HCT116 (cell line): ENCODE measurements around the gene CLASP1.

Source experiments
- ELF1 ChIP-seq: IDR thresholded peaks from 2 replicates; pipeline ENCODE4 v1.6.1; 2012; ENCODE audit warnings: low read depth, borderline replicate concordance
- EZH2 ChIP-seq: fragments of 200-600 bp; sonication (generic); IDR thresholded peaks from 2 replicates; pipeline ENCODE4 v1.6.1; 2017; ENCODE audit warnings: antibody characterized with exemption, mixed run types
- JUND ChIP-seq: IDR thresholded peaks from 2 replicates; pipeline ENCODE4 v1.6.1; 2012
- POLR2A ChIP-seq: IDR thresholded peaks from 2 replicates; pipeline ENCODE4 v1.7.0; 2011; ENCODE audit warnings: borderline replicate concordance; ENCODE audit not compliant: insufficient read depth, insufficient read length; ENCODE audit errors: extremely low read depth
- POLR2AphosphoS5 ChIP-seq: IDR thresholded peaks from 2 replicates; pipeline ENCODE4 v1.6.1; 2011; ENCODE audit warnings: mild to moderate bottlenecking, low read depth, low read length, moderate library complexity
- TCF7L2 ChIP-seq: IDR thresholded peaks from 2 replicates; pipeline ENCODE4 v1.7.0; 2011; ENCODE audit warnings: borderline replicate concordance, inconsistent platforms; ENCODE audit not compliant: insufficient read depth, insufficient read length; ENCODE audit errors: extremely low read depth
- YY1 ChIP-seq: IDR thresholded peaks from 2 replicates; pipeline ENCODE4 v1.6.1; 2011; ENCODE audit warnings: low read length, low read depth, moderate library complexity, mild to moderate bottlenecking; ENCODE audit not compliant: insufficient replicate concordance; ENCODE audit errors: extremely low read depth
- TF ChIP-seq, protein P1 (sequence below): IDR thresholded peaks from 2 replicates; pipeline ENCODE4 v1.6.1; 2012
- TF ChIP-seq, protein P2 (sequence below): IDR thresholded peaks from 2 replicates; pipeline ENCODE4 v1.6.1; 2012; ENCODE audit warnings: low read depth
- TF ChIP-seq, protein P3 (sequence below), 3 experiments: fragments of 200-600 bp in 1 of 3; sonication (generic) in 1 of 3; IDR thresholded peaks in 2 of 3; conservative IDR thresholded peaks in 1 of 3; 2 replicates each; pipeline ENCODE4 v1.5.1; 2012 to 2017; ENCODE audit warnings: low read depth in 2 of 3, low read length in 2 of 3, antibody characterized with exemption in 1 of 3, borderline replicate concordance in 1 of 3, control low read depth in 1 of 3, mild to moderate bottlenecking in 1 of 3, mixed read lengths in 1 of 3, mixed run types in 1 of 3, moderate library complexity in 1 of 3; ENCODE audit not compliant: insufficient read depth in 1 of 3

DNA sequence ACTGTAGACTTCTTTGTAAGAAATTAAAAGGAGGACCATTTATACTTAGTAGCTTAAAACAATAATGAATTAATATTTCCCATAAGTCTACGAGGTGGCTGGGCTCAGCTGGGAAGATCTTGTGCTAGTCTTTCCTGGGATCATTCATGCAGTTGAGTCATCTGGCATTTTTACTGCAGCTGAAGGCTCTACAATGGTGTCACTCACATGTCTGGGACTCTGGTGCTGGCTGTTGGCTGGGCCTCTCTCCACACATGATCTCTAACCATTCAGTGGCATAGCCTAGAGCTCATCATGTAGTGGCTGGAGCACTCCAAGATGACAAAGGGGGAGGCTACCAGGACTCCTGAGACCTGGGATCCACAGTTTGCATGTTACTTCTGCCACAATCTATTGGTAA lies 35.5 kb downstream of the CLASP1 start:
- no peak for TF ChIP-seq POLR2AphosphoS5
- TF ChIP-seq EZH2, result no peak
- no peak for TF ChIP-seq POLR2A
- TF ChIP-seq, protein P1, sequence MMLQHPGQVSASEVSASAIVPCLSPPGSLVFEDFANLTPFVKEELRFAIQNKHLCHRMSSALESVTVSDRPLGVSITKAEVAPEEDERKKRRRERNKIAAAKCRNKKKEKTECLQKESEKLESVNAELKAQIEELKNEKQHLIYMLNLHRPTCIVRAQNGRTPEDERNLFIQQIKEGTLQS, result no peak
- TF ChIP-seq, protein P2, sequence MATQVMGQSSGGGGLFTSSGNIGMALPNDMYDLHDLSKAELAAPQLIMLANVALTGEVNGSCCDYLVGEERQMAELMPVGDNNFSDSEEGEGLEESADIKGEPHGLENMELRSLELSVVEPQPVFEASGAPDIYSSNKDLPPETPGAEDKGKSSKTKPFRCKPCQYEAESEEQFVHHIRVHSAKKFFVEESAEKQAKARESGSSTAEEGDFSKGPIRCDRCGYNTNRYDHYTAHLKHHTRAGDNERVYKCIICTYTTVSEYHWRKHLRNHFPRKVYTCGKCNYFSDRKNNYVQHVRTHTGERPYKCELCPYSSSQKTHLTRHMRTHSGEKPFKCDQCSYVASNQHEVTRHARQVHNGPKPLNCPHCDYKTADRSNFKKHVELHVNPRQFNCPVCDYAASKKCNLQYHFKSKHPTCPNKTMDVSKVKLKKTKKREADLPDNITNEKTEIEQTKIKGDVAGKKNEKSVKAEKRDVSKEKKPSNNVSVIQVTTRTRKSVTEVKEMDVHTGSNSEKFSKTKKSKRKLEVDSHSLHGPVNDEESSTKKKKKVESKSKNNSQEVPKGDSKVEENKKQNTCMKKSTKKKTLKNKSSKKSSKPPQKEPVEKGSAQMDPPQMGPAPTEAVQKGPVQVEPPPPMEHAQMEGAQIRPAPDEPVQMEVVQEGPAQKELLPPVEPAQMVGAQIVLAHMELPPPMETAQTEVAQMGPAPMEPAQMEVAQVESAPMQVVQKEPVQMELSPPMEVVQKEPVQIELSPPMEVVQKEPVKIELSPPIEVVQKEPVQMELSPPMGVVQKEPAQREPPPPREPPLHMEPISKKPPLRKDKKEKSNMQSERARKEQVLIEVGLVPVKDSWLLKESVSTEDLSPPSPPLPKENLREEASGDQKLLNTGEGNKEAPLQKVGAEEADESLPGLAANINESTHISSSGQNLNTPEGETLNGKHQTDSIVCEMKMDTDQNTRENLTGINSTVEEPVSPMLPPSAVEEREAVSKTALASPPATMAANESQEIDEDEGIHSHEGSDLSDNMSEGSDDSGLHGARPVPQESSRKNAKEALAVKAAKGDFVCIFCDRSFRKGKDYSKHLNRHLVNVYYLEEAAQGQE, result no peak
- TF ChIP-seq, protein P3, sequence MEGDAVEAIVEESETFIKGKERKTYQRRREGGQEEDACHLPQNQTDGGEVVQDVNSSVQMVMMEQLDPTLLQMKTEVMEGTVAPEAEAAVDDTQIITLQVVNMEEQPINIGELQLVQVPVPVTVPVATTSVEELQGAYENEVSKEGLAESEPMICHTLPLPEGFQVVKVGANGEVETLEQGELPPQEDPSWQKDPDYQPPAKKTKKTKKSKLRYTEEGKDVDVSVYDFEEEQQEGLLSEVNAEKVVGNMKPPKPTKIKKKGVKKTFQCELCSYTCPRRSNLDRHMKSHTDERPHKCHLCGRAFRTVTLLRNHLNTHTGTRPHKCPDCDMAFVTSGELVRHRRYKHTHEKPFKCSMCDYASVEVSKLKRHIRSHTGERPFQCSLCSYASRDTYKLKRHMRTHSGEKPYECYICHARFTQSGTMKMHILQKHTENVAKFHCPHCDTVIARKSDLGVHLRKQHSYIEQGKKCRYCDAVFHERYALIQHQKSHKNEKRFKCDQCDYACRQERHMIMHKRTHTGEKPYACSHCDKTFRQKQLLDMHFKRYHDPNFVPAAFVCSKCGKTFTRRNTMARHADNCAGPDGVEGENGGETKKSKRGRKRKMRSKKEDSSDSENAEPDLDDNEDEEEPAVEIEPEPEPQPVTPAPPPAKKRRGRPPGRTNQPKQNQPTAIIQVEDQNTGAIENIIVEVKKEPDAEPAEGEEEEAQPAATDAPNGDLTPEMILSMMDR (IDR thresholded peaks at IDR 0.05 in 2 of 3, conservative IDR thresholded peaks at IDR 0.05 in 1 of 3; ENCODE audit: borderline replicate concordance in 1 of 3, insufficient read depth in 1 of 3, low read depth in 2 of 3, low read length in 2 of 3), result no peak
- no peak for TF ChIP-seq JUND
- TF ChIP-seq TCF7L2, result no peak
- no peak for TF ChIP-seq YY1
- no peak for TF ChIP-seq ELF1
